H1 (cell line): ENCODE measurements around the gene THBD.

Source experiments
- CEBPB ChIP-seq: IDR thresholded peaks from 2 replicates; pipeline ENCODE4 v1.6.1; 2012; ENCODE audit warnings: low read depth, low read length
- CTCF ChIP-seq, 3 experiments: IDR thresholded peaks; 1 replicate in 2 of 3; 2 replicates in 1 of 3; pipeline versions ENCODE4 v1.5.1 to v1.6.1; 2011; ENCODE audit warnings: low read length in 3 of 3, mild to moderate bottlenecking in 3 of 3, inconsistent platforms in 2 of 3, low read depth in 1 of 3, moderate library complexity in 1 of 3; ENCODE audit not compliant: insufficient read depth in 1 of 3; ENCODE audit errors: control extremely low read depth in 1 of 3
- EZH2 ChIP-seq: fragments of 200-600 bp; sonication (generic); IDR thresholded peaks from 2 replicates; pipeline ENCODE4 v1.7.1; 2012; ENCODE audit warnings: low read depth, mild to moderate bottlenecking, moderate library complexity, low read length, inconsistent platforms; ENCODE audit not compliant: severe bottlenecking
- POLR2AphosphoS5 ChIP-seq: IDR thresholded peaks from 2 replicates; pipeline ENCODE4 v1.6.1; 2011; ENCODE audit warnings: low read depth, low read length
- TAF1 ChIP-seq: IDR thresholded peaks from 2 replicates; pipeline ENCODE4 v1.6.1; 2011; ENCODE audit warnings: mild to moderate bottlenecking, low read depth, low read length

DNA sequence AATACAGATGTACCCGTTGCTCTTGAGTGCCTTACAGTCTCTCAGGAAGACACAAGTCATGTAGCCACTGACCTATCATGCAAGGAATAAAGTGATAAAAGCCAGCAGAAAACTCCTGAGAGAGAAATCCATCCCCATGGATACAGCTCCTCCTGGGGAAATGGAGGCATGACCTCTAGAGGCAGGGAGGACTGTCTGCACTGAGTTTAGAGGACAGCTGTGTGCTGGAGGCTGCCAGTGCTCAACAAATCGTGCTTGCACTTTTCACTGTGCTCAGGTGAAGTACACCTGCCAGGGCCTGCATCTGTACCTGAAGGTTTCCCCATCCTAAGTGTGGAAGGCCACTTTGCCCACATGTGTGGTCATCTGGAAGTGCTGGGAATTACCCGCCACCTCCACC is 24.6 kb upstream of the THBD start:
- no peak for TF ChIP-seq CTCF (IDR thresholded peaks at IDR 0.05; ENCODE audit: control extremely low read depth in 1 of 3, insufficient read depth in 1 of 3, low read depth in 1 of 3, low read length in 3 of 3)
- TF ChIP-seq EZH2, result no peak
- TF ChIP-seq CEBPB, result no peak
- TF ChIP-seq TAF1, result no peak
- TF ChIP-seq POLR2AphosphoS5, result no peak
